Measurements from ENCODE around the gene THTPA.
A peak's percentile ranks its signal among the peaks of the same experiment; 100 is the strongest.

THTPA gene

DNA sequence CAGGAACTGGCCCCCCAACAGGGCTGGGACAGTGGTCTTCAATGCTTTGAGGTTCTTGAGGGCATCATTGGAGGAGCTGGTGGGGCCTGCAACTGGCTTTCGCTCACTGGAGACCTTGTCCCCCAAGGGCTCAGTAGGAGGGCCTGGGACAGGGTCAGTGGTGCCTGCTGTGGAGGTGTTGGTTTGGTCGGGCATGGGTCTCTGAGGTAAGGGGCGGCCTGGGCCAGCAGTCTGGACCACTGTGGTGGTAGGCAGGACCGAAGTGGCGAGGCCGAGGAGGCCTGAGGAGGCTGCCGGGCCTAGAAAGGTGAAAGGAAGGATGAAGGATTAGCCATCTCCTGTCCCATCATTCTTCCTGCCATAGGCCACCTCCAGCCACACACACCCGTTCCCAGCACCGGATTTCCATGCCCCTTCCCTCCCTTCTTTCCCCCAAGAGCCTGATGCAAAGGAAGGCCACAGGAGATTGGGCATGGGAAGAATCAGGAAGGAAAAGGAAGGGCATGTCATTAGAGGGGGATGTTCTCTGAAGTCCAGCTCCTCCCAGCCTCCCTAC, 33.4 kb upstream of the THTPA start:
- Histone ChIP-seq H3K27me3 (ENCODE audit: control insufficient read depth, insufficient read depth, low read length) (no peaks in the 10 kb centered on the region), H3K27ac (ENCODE audit: low read depth, low read length) (no peak overlapping the region), H3K36me3 (ENCODE audit: control insufficient read depth, insufficient read depth, low read length) (peaks cover 29% of the 10 kb centered on the region), H3K9me3 (ENCODE audit: control insufficient read depth, insufficient read depth, low read depth, low read length) (no peaks in the 10 kb centered on the region), H3K9ac (ENCODE audit: low read length) (no peak overlapping the region), H3K4me1 (ENCODE audit: control insufficient read depth, insufficient read depth, low read length) (peaks cover 26% of the 10 kb centered on the region), H3K4me3 (ENCODE audit: low read depth, low read length) (no peak overlapping the region)

DNA sequence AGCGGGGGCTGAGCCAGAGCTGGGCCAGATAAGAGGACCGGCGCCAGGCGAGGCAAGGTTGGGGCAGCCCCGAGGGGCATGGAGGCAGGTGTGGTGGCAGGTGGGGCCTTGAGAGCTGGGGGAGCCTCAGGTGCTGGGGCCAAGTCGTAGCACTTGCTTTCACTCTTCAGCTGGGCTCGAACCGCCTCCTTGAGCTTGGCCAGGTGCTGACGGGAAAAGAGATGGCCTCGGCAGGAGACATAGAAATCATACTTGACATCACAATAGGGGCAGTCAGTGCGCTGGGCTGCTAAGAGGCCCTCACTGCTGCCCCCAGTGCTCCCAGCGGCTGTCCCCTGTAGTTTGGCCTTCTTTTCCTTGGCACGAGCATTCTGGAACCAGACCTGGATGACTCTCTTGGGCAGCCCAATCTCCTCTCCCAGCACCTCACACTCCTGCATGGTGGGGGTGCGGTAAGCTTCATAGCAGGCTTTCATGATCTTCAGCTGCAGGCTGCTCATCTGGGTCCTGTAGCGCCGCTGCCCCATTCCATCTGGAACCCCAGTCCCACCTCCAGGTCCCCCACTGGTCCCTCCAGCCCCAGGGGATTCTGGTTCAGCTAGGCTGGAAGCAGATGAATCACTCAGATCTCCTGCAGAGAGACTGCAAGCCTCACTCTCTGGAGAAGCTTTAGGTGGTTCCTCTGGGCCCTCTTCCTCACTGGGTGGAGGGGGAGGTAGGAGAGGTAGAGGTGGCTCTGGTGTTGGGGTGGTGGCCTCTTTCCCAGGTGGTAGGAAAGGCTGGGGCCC, 32.6 kb upstream of the THTPA start:
- H3K4me1 ChIP-seq (ENCODE audit: control insufficient read depth, insufficient read depth, low read length) = peaks cover 28% of the 10 kb centered on the region
- no peaks in the 10 kb centered on the region for H3K9me3 ChIP-seq (ENCODE audit: control insufficient read depth, insufficient read depth, low read depth, low read length)
- peaks cover 29% of the 10 kb centered on the region for H3K36me3 ChIP-seq (ENCODE audit: control insufficient read depth, insufficient read depth, low read length)
- H3K27me3 ChIP-seq (ENCODE audit: control insufficient read depth, insufficient read depth, low read length) = no peaks in the 10 kb centered on the region
- no peak overlapping the region for H3K27ac ChIP-seq (ENCODE audit: low read depth, low read length)
- no peak overlapping the region for H3K9ac ChIP-seq (ENCODE audit: low read length)
- no peak overlapping the region for H3K4me3 ChIP-seq (ENCODE audit: low read depth, low read length)

GRCh38 chr14:23524954-23525353, 31.1 kb upstream of the THTPA start:
- H3K9ac ChIP-seq (ENCODE audit: low read length) = no peak overlapping the region
- no peaks in the 10 kb centered on the region for H3K9me3 ChIP-seq (ENCODE audit: control insufficient read depth, insufficient read depth, low read depth, low read length)
- no peak overlapping the region for H3K27ac ChIP-seq (ENCODE audit: low read depth, low read length)
- peaks cover 40% of the 10 kb centered on the region for H3K36me3 ChIP-seq (ENCODE audit: control insufficient read depth, insufficient read depth, low read length)
- H3K27me3 ChIP-seq (ENCODE audit: control insufficient read depth, insufficient read depth, low read length) = no peaks in the 10 kb centered on the region
- peaks cover 21% of the 10 kb centered on the region for H3K4me1 ChIP-seq (ENCODE audit: control insufficient read depth, insufficient read depth, low read length)
- no peak overlapping the region for H3K4me3 ChIP-seq (ENCODE audit: low read depth, low read length)

DNA sequence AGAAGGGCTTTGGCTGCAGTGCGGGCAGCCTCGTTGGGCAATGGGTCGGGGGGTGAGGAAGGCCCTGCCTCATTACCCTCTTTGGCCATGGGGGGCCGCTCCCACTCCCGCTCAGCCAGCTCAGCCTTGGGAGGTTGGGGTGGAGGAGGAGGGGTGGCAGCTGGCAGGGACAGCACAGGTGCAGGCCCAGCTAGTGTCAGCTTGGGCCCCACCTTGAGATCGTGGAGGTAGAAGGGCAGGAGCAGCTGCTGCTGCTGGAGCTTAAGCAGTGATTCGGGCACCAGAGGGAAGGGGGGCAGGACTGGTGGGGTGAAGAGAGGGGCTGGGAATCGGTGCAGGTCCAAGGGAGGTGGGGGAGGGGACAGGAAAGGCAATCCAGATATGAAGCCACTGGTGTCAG, 30.5 kb upstream of the THTPA start:
- peaks cover 18% of the 10 kb centered on the region for H3K4me1 ChIP-seq (ENCODE audit: control insufficient read depth, insufficient read depth, low read length)
- no peak overlapping the region for H3K27ac ChIP-seq (ENCODE audit: low read depth, low read length)
- no peak overlapping the region for H3K9ac ChIP-seq (ENCODE audit: low read length)
- H3K4me3 ChIP-seq (ENCODE audit: low read depth, low read length) = no peak overlapping the region
- no peaks in the 10 kb centered on the region for H3K9me3 ChIP-seq (ENCODE audit: control insufficient read depth, insufficient read depth, low read depth, low read length)
- H3K27me3 ChIP-seq (ENCODE audit: control insufficient read depth, insufficient read depth, low read length) = no peaks in the 10 kb centered on the region
- peaks cover 40% of the 10 kb centered on the region for H3K36me3 ChIP-seq (ENCODE audit: control insufficient read depth, insufficient read depth, low read length)

GRCh38 chr14:23528555-23528954, 27.5 kb upstream of the THTPA start:
- no peak overlapping the region for H3K4me3 ChIP-seq (ENCODE audit: low read depth, low read length)
- H3K9me3 ChIP-seq (ENCODE audit: control insufficient read depth, insufficient read depth, low read depth, low read length) = no peaks in the 10 kb centered on the region

GRCh38 chr14:23529016-23529415, 27.1 kb upstream of the THTPA start:
- no peaks in the 10 kb centered on the region for H3K9me3 ChIP-seq (ENCODE audit: control insufficient read depth, insufficient read depth, low read depth, low read length)
- H3K27ac ChIP-seq (ENCODE audit: low read depth, low read length) = no peak overlapping the region
- peaks cover 17% of the 10 kb centered on the region for H3K4me1 ChIP-seq (ENCODE audit: control insufficient read depth, insufficient read depth, low read length)
- no peaks in the 10 kb centered on the region for H3K27me3 ChIP-seq (ENCODE audit: control insufficient read depth, insufficient read depth, low read length)
- peaks cover 54% of the 10 kb centered on the region for H3K36me3 ChIP-seq (ENCODE audit: control insufficient read depth, insufficient read depth, low read length)
- H3K4me3 ChIP-seq (ENCODE audit: low read depth, low read length) = no peak overlapping the region
- H3K9ac ChIP-seq (ENCODE audit: low read length) = no peak overlapping the region

More at GRCh38 chr14:23528555-23528954, 27.5 kb upstream of the THTPA start:
- Histone ChIP-seq H3K4me1 (ENCODE audit: control insufficient read depth, insufficient read depth, low read length) (peaks cover 17% of the 10 kb centered on the region), H3K27me3 (ENCODE audit: control insufficient read depth, insufficient read depth, low read length) (no peaks in the 10 kb centered on the region), H3K36me3 (ENCODE audit: control insufficient read depth, insufficient read depth, low read length) (peaks cover 51% of the 10 kb centered on the region), H3K27ac (ENCODE audit: low read depth, low read length) (no peak overlapping the region), H3K9ac (ENCODE audit: low read length) (no peak overlapping the region)

- Histone ChIP-seq H3K27ac (ENCODE audit: low read depth, low read length) (no peak overlapping the region), H3K4me1 (ENCODE audit: control insufficient read depth, insufficient read depth, low read length) (peaks cover 16% of the 10 kb centered on the region), H3K4me3 (ENCODE audit: low read depth, low read length) (no peak overlapping the region), H3K9ac (ENCODE audit: low read length) (no peak overlapping the region), H3K27me3 (ENCODE audit: control insufficient read depth, insufficient read depth, low read length) (no peaks in the 10 kb centered on the region), H3K36me3 (ENCODE audit: control insufficient read depth, insufficient read depth, low read length) (peaks cover 61% of the 10 kb centered on the region), H3K9me3 (ENCODE audit: control insufficient read depth, insufficient read depth, low read depth, low read length) (no peaks in the 10 kb centered on the region)
Measured at GRCh38 chr14:23530375-23531055, 25.6 kb upstream of the THTPA start.

GRCh38 chr14:23531391-23531790, 24.7 kb upstream of the THTPA start:
- Histone ChIP-seq H3K27ac (ENCODE audit: low read depth, low read length) (no peak overlapping the region), H3K4me1 (ENCODE audit: control insufficient read depth, insufficient read depth, low read length) (peaks cover 12% of the 10 kb centered on the region), H3K27me3 (ENCODE audit: control insufficient read depth, insufficient read depth, low read length) (no peaks in the 10 kb centered on the region), H3K9me3 (ENCODE audit: control insufficient read depth, insufficient read depth, low read depth, low read length) (no peaks in the 10 kb centered on the region), H3K36me3 (ENCODE audit: control insufficient read depth, insufficient read depth, low read length) (peaks cover 53% of the 10 kb centered on the region), H3K4me3 (ENCODE audit: low read depth, low read length) (no peak overlapping the region), H3K9ac (ENCODE audit: low read length) (no peak overlapping the region)

DNA sequence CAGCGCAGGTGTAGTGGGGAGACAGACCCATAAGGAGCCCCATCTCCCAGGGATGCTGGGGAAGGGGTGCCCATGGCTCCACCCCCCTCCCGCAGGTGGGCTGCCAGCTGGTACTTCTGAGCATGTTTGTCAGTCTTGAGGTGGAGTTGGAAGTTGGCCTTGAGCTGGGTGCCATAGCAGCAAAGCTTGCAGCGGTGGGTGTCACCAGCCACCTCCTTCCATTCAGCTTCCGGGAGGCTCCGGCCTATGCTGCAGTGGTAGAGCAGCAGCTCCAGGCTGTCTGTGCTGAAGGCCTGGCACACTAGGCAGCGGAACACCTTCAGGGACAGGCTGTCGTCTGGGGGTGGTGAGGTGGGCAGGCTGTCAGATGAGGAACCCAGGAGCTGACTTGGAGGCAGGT, 23.4 kb upstream of the THTPA start:
- Histone ChIP-seq H3K36me3 (ENCODE audit: control insufficient read depth, insufficient read depth, low read length) (peaks cover 40% of the 10 kb centered on the region), H3K9ac (ENCODE audit: low read length) (no peak overlapping the region), H3K27ac (ENCODE audit: low read depth, low read length) (no peak overlapping the region), H3K4me1 (ENCODE audit: control insufficient read depth, insufficient read depth, low read length) (peaks cover 20% of the 10 kb centered on the region), H3K4me3 (ENCODE audit: low read depth, low read length) (no peak overlapping the region), H3K27me3 (ENCODE audit: control insufficient read depth, insufficient read depth, low read length) (no peaks in the 10 kb centered on the region), H3K9me3 (ENCODE audit: control insufficient read depth, insufficient read depth, low read depth, low read length) (no peaks in the 10 kb centered on the region)

- Histone ChIP-seq H3K27me3 (ENCODE audit: control insufficient read depth, insufficient read depth, low read length) (no peaks in the 10 kb centered on the region), H3K4me1 (ENCODE audit: control insufficient read depth, insufficient read depth, low read length) (peaks cover 22% of the 10 kb centered on the region), H3K9ac (ENCODE audit: low read length) (peak overlapping the region; percentile 12), H3K4me3 (ENCODE audit: low read depth, low read length) (no peak overlapping the region), H3K36me3 (ENCODE audit: control insufficient read depth, insufficient read depth, low read length) (peaks cover 39% of the 10 kb centered on the region), H3K9me3 (ENCODE audit: control insufficient read depth, insufficient read depth, low read depth, low read length) (no peaks in the 10 kb centered on the region), H3K27ac (ENCODE audit: low read depth, low read length) (no peak overlapping the region)
Measured at GRCh38 chr14:23533652-23534435, 22.2 kb upstream of the THTPA start.

Data from HUES6 (cell line).